Parathyroid adenoma (tissue), 2 donors: Measurements from ENCODE around the gene ITGA8.

Source experiments
- H2AFZ ChIP-seq: fragments of 300-600 bp; sonication (generic); one replicate; pipeline ENCODE4 v1.7.0; 2017; ENCODE audit warnings: antibody characterized with exemption, mild to moderate bottlenecking
- H3K27ac ChIP-seq: fragments of 300-600 bp; sonication (generic); one replicate; pipeline ENCODE4 v1.7.0; 2017
- H3K27me3 ChIP-seq: fragments of 300-600 bp; sonication (generic); one replicate; pipeline ENCODE4 v1.7.0; 2017; ENCODE audit warnings: low read length; ENCODE audit not compliant: control insufficient read depth, insufficient read depth
- H3K36me3 ChIP-seq: fragments of 300-600 bp; sonication (generic); one replicate; pipeline ENCODE4 v1.7.0; 2017; ENCODE audit warnings: low read length; ENCODE audit not compliant: control insufficient read depth, insufficient read depth
- H3K4me1 ChIP-seq: fragments of 300-600 bp; sonication (generic); one replicate; pipeline ENCODE4 v1.7.0; 2017; ENCODE audit warnings: control low read depth
- H3K4me2 ChIP-seq: fragments of 300-600 bp; sonication (generic); one replicate; pipeline ENCODE4 v1.7.0; 2017; ENCODE audit warnings: low read length
- H3K4me3 ChIP-seq: fragments of 300-600 bp; sonication (generic); one replicate; pipeline ENCODE4 v1.7.0; 2017; ENCODE audit warnings: low read depth, low read length
- H3K79me2 ChIP-seq: fragments of 300-600 bp; sonication (generic); one replicate; pipeline ENCODE4 v1.7.0; 2017; ENCODE audit warnings: control low read depth
- H3K9ac ChIP-seq: fragments of 300-600 bp; sonication (generic); one replicate; pipeline ENCODE4 v1.7.0; 2017; ENCODE audit warnings: mild to moderate bottlenecking
- H3K9me3 ChIP-seq: fragments of 300-600 bp; sonication (generic); one replicate; pipeline ENCODE4 v1.7.0; 2017; ENCODE audit warnings: low read length; ENCODE audit not compliant: control insufficient read depth
- TF ChIP-seq, protein P1 (sequence below): fragments of 300-600 bp; sonication (generic); IDR thresholded peaks from one replicate; pipeline ENCODE4 v1.7.0; 2017; ENCODE audit warnings: antibody characterized with exemption, mild to moderate bottlenecking
- donor health status: primary hyperparathyroidism.

Gene ITGA8

DNA sequence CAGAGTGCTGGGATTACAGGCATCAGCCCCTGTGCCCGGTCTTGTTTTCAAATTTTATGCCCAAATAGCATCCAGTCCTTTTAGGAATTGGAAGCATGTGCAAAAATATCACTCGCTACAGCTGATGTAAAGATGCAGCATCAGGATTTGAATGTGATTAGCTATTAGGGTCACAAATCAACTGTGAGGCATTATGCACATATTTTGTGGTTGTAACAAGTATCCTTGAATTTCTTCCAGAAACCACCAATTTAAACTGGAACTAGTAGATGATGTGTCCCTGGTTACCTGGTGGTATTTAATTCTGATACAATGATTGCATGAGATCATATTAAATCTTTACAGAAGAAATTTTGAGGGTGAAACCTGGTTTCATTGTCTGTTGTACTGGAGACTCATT is 41.0 kb upstream of the ITGA8 start:
- no peaks in the 10 kb centered on the region for H3K27me3 ChIP-seq

DNA sequence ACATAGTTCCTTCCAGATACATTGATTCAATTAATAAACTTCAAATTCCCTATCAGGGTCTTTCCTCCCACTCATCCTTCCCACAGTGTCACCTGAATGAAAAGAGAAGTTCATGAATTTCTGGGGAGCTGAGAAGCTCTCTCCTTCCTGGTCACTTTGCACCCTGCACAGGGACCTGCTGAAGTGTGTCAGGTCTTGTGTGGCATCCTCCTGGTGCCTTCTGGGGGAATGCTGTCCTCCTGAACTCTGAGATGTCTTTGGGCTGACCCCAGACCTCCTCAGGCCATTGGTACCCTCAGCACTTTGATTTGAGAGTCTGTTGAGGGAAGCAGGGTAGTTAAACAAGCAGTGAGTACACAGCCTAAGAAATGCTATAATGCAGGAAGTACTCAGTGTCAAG is 39.5 kb upstream of the ITGA8 start:
- Histone ChIP-seq H3K4me2 (no peak overlapping the region), H3K79me2 (no peaks in the 10 kb centered on the region), H2AFZ (no peak overlapping the region), H3K9me3 (no peaks in the 10 kb centered on the region), H3K9ac (no peak overlapping the region), H3K27me3 (no peaks in the 10 kb centered on the region), H3K27ac (no peak overlapping the region), H3K36me3 (no peaks in the 10 kb centered on the region), H3K4me1 (no peaks in the 10 kb centered on the region), H3K4me3 (no peak overlapping the region)
- TF ChIP-seq, protein P1, sequence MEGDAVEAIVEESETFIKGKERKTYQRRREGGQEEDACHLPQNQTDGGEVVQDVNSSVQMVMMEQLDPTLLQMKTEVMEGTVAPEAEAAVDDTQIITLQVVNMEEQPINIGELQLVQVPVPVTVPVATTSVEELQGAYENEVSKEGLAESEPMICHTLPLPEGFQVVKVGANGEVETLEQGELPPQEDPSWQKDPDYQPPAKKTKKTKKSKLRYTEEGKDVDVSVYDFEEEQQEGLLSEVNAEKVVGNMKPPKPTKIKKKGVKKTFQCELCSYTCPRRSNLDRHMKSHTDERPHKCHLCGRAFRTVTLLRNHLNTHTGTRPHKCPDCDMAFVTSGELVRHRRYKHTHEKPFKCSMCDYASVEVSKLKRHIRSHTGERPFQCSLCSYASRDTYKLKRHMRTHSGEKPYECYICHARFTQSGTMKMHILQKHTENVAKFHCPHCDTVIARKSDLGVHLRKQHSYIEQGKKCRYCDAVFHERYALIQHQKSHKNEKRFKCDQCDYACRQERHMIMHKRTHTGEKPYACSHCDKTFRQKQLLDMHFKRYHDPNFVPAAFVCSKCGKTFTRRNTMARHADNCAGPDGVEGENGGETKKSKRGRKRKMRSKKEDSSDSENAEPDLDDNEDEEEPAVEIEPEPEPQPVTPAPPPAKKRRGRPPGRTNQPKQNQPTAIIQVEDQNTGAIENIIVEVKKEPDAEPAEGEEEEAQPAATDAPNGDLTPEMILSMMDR = no peak

More for the DNA sequence above, 41.0 kb upstream of the ITGA8 start:
- Histone ChIP-seq H3K4me2 (no peak overlapping the region), H3K9ac (no peak overlapping the region), H3K36me3 (no peaks in the 10 kb centered on the region), H3K27ac (no peak overlapping the region), H2AFZ (no peak overlapping the region), H3K9me3 (no peaks in the 10 kb centered on the region), H3K79me2 (no peaks in the 10 kb centered on the region), H3K4me3 (no peak overlapping the region), H3K4me1 (no peaks in the 10 kb centered on the region)
- TF ChIP-seq, protein P1 = no peak

DNA sequence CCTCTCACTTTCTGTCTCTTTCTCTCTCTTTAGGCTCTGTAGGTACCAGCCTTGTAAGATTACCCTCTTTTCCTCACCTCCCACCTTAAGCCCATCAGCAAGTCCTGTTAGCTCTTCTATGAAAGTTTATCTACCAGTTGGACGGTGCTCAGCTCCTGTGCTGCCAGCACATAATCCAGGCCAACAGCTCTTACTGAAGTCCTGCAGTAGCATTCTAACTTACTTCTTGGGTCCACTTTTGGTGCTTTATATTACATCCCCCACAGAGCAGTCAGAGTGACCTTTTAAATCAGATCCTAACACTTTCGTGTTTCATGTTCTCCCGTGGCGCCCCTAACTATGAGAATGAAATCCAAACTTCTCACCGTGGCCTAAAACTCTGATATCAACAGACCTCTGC is 38.9 kb upstream of the ITGA8 start:
- no peak overlapping the region for H3K4me3 ChIP-seq
- H3K27me3 ChIP-seq = no peaks in the 10 kb centered on the region
- TF ChIP-seq, protein P1 = no peak
- H2AFZ ChIP-seq = no peak overlapping the region
- H3K9ac ChIP-seq = no peak overlapping the region
- H3K36me3 ChIP-seq = no peaks in the 10 kb centered on the region
- H3K27ac ChIP-seq = no peak overlapping the region
- no peak overlapping the region for H3K4me2 ChIP-seq
- no peaks in the 10 kb centered on the region for H3K4me1 ChIP-seq
- no peaks in the 10 kb centered on the region for H3K79me2 ChIP-seq
- no peaks in the 10 kb centered on the region for H3K9me3 ChIP-seq

DNA sequence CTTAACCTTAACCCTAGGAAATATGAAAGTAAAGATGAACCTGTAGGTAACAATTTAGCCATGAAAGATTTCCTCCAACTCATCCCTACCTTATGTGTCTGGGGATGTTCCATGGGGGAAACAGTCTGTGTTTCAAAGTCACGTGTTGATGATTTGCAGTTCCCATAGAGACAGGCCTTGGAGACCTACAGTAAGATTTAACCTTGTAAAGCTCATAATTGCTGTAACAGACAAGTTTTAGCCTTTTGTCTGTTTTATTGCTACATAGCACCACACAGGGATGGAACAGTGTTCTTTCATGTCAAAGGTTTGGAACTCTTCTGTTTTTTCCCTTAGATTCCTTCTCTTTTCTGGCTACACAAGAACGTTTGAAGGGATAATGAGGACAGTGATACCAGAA is 35.2 kb upstream of the ITGA8 start:
- no peak overlapping the region for H3K27ac ChIP-seq
- H3K36me3 ChIP-seq = no peaks in the 10 kb centered on the region
- no peak overlapping the region for H3K4me2 ChIP-seq
- no peak overlapping the region for H2AFZ ChIP-seq
- H3K79me2 ChIP-seq = no peaks in the 10 kb centered on the region
- no peaks in the 10 kb centered on the region for H3K27me3 ChIP-seq
- no peak overlapping the region for H3K9ac ChIP-seq
- TF ChIP-seq, protein P1 = no peak
- no peaks in the 10 kb centered on the region for H3K4me1 ChIP-seq
- no peaks in the 10 kb centered on the region for H3K9me3 ChIP-seq
- H3K4me3 ChIP-seq = no peak overlapping the region

DNA sequence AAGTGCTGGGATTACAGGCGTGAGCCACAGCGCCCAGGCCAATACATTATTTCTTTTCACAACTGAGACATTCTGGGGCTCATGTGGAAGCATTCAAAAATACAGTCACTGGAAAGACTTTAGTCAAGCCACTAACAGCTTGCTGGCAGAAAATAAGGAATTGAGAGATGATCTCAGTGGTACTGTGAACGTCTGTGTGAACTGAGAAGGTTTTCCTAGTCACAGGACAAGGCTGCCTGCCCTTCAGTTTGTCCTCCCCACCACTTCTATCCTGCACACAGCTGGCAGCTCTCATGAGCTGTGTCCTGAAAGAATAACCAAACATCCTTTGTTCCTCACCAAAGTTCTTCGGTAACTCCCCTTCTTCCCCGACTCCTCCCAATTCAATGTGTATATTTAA is 31.3 kb upstream of the ITGA8 start:
- H3K79me2 ChIP-seq = no peaks in the 10 kb centered on the region
- no peaks in the 10 kb centered on the region for H3K27me3 ChIP-seq
- no peak overlapping the region for H3K4me3 ChIP-seq
- H3K9me3 ChIP-seq = no peaks in the 10 kb centered on the region
- no peak overlapping the region for H2AFZ ChIP-seq
- no peaks in the 10 kb centered on the region for H3K4me1 ChIP-seq
- H3K9ac ChIP-seq = no peak overlapping the region
- no peak overlapping the region for H3K4me2 ChIP-seq
- H3K36me3 ChIP-seq = no peaks in the 10 kb centered on the region
- TF ChIP-seq, protein P1 = no peak
- H3K27ac ChIP-seq = no peak overlapping the region
